Peyer's patch (tissue), 4 donors: ENCODE results near the gene CARMIL1.

ENCODE experiments used
- POLR2A ChIP-seq, 2 donors: fragments of 450-650 bp; IDR thresholded peaks; one replicate each; pipeline ENCODE4 v1.5.1; 2017; ENCODE audit warnings: antibody characterized with exemption in 2 of 2, mild to moderate bottlenecking in 2 of 2, moderate library complexity in 2 of 2
- TF ChIP-seq, protein P1 (sequence below), 6 experiments: fragments of 450-650 bp in 4 of 6; fragments of 200-600 bp in 2 of 6; sonication (generic) in 1 of 6; IDR thresholded peaks; one replicate each; pipeline ENCODE4 v1.5.1; 2017 to 2019; ENCODE audit warnings: antibody characterized with exemption in 6 of 6, mild to moderate bottlenecking in 3 of 6, moderate library complexity in 1 of 6

GRCh38 chr6:25660512-25660911 is 381.3 kb downstream of the CARMIL1 start:
- TF ChIP-seq, protein P1, sequence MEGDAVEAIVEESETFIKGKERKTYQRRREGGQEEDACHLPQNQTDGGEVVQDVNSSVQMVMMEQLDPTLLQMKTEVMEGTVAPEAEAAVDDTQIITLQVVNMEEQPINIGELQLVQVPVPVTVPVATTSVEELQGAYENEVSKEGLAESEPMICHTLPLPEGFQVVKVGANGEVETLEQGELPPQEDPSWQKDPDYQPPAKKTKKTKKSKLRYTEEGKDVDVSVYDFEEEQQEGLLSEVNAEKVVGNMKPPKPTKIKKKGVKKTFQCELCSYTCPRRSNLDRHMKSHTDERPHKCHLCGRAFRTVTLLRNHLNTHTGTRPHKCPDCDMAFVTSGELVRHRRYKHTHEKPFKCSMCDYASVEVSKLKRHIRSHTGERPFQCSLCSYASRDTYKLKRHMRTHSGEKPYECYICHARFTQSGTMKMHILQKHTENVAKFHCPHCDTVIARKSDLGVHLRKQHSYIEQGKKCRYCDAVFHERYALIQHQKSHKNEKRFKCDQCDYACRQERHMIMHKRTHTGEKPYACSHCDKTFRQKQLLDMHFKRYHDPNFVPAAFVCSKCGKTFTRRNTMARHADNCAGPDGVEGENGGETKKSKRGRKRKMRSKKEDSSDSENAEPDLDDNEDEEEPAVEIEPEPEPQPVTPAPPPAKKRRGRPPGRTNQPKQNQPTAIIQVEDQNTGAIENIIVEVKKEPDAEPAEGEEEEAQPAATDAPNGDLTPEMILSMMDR (IDR thresholded peaks at IDR 0.05): no peak
- no peak for TF ChIP-seq POLR2A (IDR thresholded peaks at IDR 0.05)
